GM12865 (cell line): Measurements from ENCODE around the gene DDX31.

ENCODE experiments used
- DNase-seq: peaks from one replicate; pipeline ENCODE4 v3.0.0; 2010; ENCODE audit warnings: low read depth
- H3K4me3 ChIP-seq: 2 replicates; pipeline ENCODE4 v1.5.1; 2011; ENCODE audit warnings: mild to moderate bottlenecking, low read depth, low read length, control low read depth
- CTCF ChIP-seq: IDR thresholded peaks from 2 replicates; pipeline ENCODE4 v1.5.1; 2011; ENCODE audit warnings: low read length, control low read depth, low read depth, inconsistent platforms; ENCODE audit not compliant: insufficient read depth; ENCODE audit errors: missing control alignments

The DDX31 gene

GRCh38 chr9:132663117-132663516, 6.7 kb downstream of the DDX31 start:
- DNase-seq: no peak
- no peak overlapping the region for H3K4me3 ChIP-seq
- TF ChIP-seq CTCF: no peak

- TF ChIP-seq CTCF: no peak
- no peak overlapping the region for H3K4me3 ChIP-seq
- no peak for DNase-seq
Measured at GRCh38 chr9:132662152-132662945, 7.4 kb downstream of the DDX31 start.

- TF ChIP-seq CTCF: no peak
- H3K4me3 ChIP-seq: no peak overlapping the region
- no peak for DNase-seq
Measured at GRCh38 chr9:132656299-132656698, 13.5 kb downstream of the DDX31 start.

DNA sequence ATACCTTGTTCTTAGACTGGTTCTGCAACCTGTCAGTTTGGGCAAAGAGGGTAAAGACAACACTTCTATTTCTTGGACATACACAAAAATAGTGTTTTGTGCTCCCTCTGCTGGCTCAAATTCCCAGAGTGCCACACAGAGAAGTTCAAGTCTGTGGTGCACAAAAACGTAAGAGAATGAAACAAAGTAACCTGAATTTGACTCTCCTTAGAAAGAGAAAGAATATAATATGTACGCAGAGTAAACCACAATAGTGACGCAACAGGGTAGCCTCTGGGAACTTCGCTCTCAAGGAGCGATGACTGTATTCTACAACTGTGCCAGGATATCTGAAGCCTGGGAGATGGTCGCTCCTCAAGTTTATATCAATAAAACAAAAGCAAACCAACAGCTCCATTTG, 18.5 kb downstream of the DDX31 start:
- DNase-seq: peak; percentile 5
- TF ChIP-seq CTCF: peak; percentile 7
- H3K4me3 ChIP-seq: no peak overlapping the region

GRCh38 chr9:132648685-132649084, 21.1 kb downstream of the DDX31 start:
- H3K4me3 ChIP-seq: no peak overlapping the region
- TF ChIP-seq CTCF: no peak
- no peak for DNase-seq

GRCh38 chr9:132648283-132648682, 21.5 kb downstream of the DDX31 start:
- no peak for TF ChIP-seq CTCF
- DNase-seq: no peak
- H3K4me3 ChIP-seq: no peak overlapping the region

DNA sequence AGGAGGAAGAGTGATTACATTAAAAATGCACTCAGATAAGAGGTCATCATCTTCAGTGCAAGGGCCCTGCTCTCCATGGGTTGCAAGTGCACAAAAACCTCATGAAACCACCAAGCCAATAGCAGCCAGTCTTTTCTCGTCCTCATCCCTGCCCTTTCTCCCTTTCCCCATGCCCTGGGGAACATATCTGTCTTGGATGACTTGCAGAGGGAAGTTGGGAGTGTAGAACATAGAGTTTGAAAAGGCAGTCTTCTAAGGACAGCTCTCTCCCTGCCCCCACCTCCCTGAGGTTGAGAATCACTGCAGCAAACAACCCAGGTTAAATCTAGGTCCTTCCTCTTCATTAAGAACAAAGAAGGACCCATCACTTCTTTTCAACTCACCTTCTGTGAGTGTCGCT, 22.0 kb downstream of the DDX31 start:
- no peak for TF ChIP-seq CTCF
- no peak for DNase-seq
- no peak overlapping the region for H3K4me3 ChIP-seq
